Heart left ventricle (tissue), 16 donors: ENCODE results near the gene CPNE5. TPM values are rescaled to one million over a fixed set of nuclear protein-coding genes. Genes with fewer than 3 reads are reported as not detected.

ENCODE experiments used
- ATAC-seq, 4 donors: fragments of 200-7000 bp; cut with Tn5 transposase; one replicate each; pipeline ENCODE4 v1.9.1; 2020 to 2022; ENCODE audit warnings: moderate library complexity in 4 of 4, mild to moderate bottlenecking in 3 of 4, moderate number of reproducible peaks in 1 of 4
- DNase-seq, 5 donors: peaks; one replicate each; pipeline ENCODE4 v3.0.0-alpha.2; 2020
- H3K27ac ChIP-seq, 12 donors: fragments of 200-600 bp; sonication (generic) in 4 of 12; one replicate each; pipeline versions ENCODE4 v1.5.0 to v1.8.0; 2016 to 2022; ENCODE audit warnings: mild to moderate bottlenecking in 2 of 12
- H3K27me3 ChIP-seq, 9 donors: fragments of 200-600 bp; sonication (generic) in 2 of 9; one replicate each; pipeline versions ENCODE4 v1.5.1 to v1.8.0; 2016 to 2022; ENCODE audit warnings: mild to moderate bottlenecking in 3 of 9
- H3K36me3 ChIP-seq, 9 donors: fragments of 200-600 bp; sonication (generic) in 2 of 9; one replicate each; pipeline versions ENCODE4 v1.5.0 to v1.8.0; 2018 to 2022; ENCODE audit warnings: mild to moderate bottlenecking in 2 of 9
- H3K4me1 ChIP-seq, 12 donors: fragments of 200-600 bp; sonication (generic) in 4 of 12; one replicate each; pipeline versions ENCODE4 v1.5.0 to v1.8.0; 2016 to 2022; ENCODE audit warnings: mild to moderate bottlenecking in 3 of 12
- H3K4me3 ChIP-seq, 12 donors: fragments of 200-600 bp; sonication (generic) in 4 of 12; one replicate each; pipeline versions ENCODE4 v1.5.0 to v1.8.0; 2017 to 2022; ENCODE audit warnings: mild to moderate bottlenecking in 9 of 12, moderate library complexity in 4 of 12
- H3K9me3 ChIP-seq, 12 donors: fragments of 200-600 bp; sonication (generic) in 4 of 12; one replicate each; pipeline versions ENCODE4 v1.5.0 to v1.8.0; 2016 to 2022; ENCODE audit warnings: mild to moderate bottlenecking in 1 of 12
- CTCF ChIP-seq, 12 donors: fragments of 200-600 bp; sonication (generic) in 4 of 12; IDR thresholded peaks; one replicate each; pipeline versions ENCODE4 v1.5.0 to v1.8.0; 2018 to 2022; ENCODE audit warnings: antibody characterized with exemption in 12 of 12, mild to moderate bottlenecking in 5 of 12
- POLR2A ChIP-seq, 2 donors: fragments of 450-650 bp; IDR thresholded peaks; one replicate each; pipeline ENCODE4 v1.6.1; 2017; ENCODE audit warnings: antibody characterized with exemption in 2 of 2, mild to moderate bottlenecking in 2 of 2, moderate library complexity in 2 of 2
- WGBS, 4 donors: extraction: QIAGEN DNeasy Blood & Tissue Kit in 2 of 4; methylation state at CpG; one replicate each; pipeline versions ENCODE4 v1.1.5 to v1.1.7; 2013 to 2018; 5-methylcytosine and 5-hydroxymethylcytosine counted together
- intact Hi-C, 10 donors: fragments of 100-400 bp; cut with DNase I; formaldehyde crosslinking; loops; one replicate each; pipeline versions ENCODE4 v1.11.1 to v1.14.2; 2022
- polyA plus RNA-seq, 2 donors: library from polyadenylated mRNA; stranded (reverse); fragments of 200-250 nt; gene quantifications; one replicate each; pipeline ENCODE4 v1.2.3, GENCODE V29; 2013
- total RNA-seq, 9 donors: library from RNA; depleted of rRNA in 2 of 9; stranded (reverse); fragments of >200 nt in 2 of 9; fragmentation: NEBNext Ultra II Directional in 3 of 9; extraction: Animal tissue kit (Norgen Biotek cat#: 25700) in 3 of 9; gene quantifications; one replicate each; pipeline versions ENCODE4 v1.1.0 to v1.2.4, GENCODE V29; 2016 to 2023
- donor health status: ischemic (EF 13 %, LVEDD 7.1; RV severe dilation, severe dysfunction).
- donor health status: healthy with polysubstance abuse.
- donor health status: DM: no; HTN: yes; CAD: no.
- donor health status: DM: no; HTN: no; CAD: no.
- donor health status: ischemic (EF 25% LVEDD 6.9; RV normal size, moderate dysfunction).
- donor health status: ischemic (EF 25% LVEDD 5.7; RV mildly dilated, moderate dysfunction).
- donor health status: healthy.
- donor health status: DM: yes; HTN: yes; CAD: no.
- donor health status: ischemic (EF 35%, LVEDD 5.7; RV mildly dilated, moderate dysfunction).
- donor health status: nonischemic (EF 11% LVEDD 7.7; RV severe dilation, severe dysfunction).
- donor health status: DM: yes; HTN: yes; CAD: no.
- donor health status: PGD.
- donor health status: ischemic (EF 29% LVEDD 5.4; RV normal size, mild dysfunction).
- donor health status: nonischemic (EF 23%, LVEDD 6.1; RV moderate dilation, normal function).

CPNE5 gene
- total and polyA plus RNA-seq, 11 donors: 4.0 to 111 (median 13.4) TPM

- WGBS, 4 donors: 75 to 93% (median 82%) methylated on average over 1 of the region's 1 CpG
- DNase-seq (no peak), ATAC-seq (no peak)
- Histone ChIP-seq H3K4me3 (no peak overlapping the region), H3K36me3 (peaks cover 0 to 7% (median 0%) of the 10 kb centered on the region in 9 donors), H3K4me1 (no peaks in the 10 kb centered on the region), H3K27me3 (no peaks in the 10 kb centered on the region), H3K27ac (no peak overlapping the region), H3K9me3 (no peaks in the 10 kb centered on the region)
- TF ChIP-seq CTCF (IDR thresholded peaks at IDR 0.05): no peak
- TF ChIP-seq POLR2A (IDR thresholded peaks at IDR 0.05): no peak
- intact Hi-C loops: no loop called here
Measured at GRCh38 chr6:36803908-36804307, 35.3 kb downstream of the CPNE5 start.

DNA sequence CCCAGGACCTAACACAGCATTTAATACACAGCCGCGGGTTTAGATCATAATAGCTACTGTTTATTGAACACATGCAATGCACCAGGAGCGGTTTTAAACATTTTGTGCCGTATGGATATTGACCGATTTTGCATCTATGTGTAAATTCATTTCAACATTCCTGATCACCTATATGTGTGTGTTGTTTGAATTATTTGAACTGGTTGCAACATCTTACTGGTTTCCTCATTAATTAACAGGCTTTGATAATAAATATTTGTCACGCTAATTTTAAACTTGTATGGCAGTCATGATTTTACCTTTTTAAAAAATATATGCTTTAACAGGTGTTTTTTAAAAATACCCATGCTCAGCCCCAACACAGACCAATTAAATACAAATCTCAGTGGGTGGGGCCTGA is 35.8 kb downstream of the CPNE5 start:
- no peak for TF ChIP-seq CTCF (IDR thresholded peaks at IDR 0.05)
- DNase-seq: no peak
- 96 to 98% (median 97%) methylated on average over 6 of the region's 6 CpGs for WGBS, 4 donors
- intact Hi-C loops: no loop called here
- no peak for ATAC-seq
- H3K36me3 ChIP-seq: peaks cover 0 to 11% (median 0%) of the 10 kb centered on the region in 9 donors
- H3K4me3 ChIP-seq: no peak overlapping the region
- no peaks in the 10 kb centered on the region for H3K9me3 ChIP-seq
- H3K27ac ChIP-seq: no peak overlapping the region
- H3K27me3 ChIP-seq: no peaks in the 10 kb centered on the region
- H3K4me1 ChIP-seq: no peaks in the 10 kb centered on the region

DNA sequence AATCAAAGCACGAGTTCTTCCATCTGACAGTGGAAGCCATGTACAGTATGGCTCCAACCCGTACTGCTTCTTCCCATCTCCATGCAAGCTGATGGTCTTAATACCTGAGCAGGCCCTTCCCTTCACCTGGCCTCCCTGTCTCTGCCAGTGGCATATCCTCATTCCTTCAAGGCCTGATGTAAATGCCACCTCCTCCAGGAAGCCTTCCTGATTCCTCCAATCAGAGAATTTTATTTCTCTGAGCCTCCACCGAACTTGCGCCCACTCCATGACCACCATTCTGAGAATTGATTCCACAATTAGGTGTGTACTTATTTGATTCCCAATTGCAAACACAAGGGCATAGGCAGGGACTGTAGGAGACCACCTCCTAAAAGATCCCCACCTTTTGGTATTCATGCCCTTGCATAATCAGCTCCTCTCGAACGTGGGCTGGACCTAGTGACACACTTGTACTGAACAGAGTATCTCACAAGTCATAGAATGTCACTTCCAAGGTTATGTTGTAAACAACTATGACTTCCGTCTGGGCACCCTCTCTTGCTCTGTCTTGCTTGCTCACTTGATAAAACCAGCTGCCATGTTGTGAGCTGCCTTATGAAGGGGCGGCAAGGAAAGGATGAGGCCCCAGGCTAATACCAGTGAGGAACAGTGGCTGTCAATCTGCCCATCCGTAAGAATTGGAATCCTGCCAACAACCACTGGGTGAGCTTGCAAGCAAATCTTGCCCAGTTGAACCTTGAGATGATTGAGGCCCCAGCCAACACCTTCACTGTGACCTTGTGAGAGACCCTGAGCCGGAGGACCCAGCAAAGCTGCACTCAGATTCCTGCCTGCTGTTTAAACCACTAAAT is 38.8 kb downstream of the CPNE5 start:
- TF ChIP-seq POLR2A (IDR thresholded peaks at IDR 0.05) (no peak), CTCF (IDR thresholded peaks at IDR 0.05) (no peak)
- intact Hi-C loops: no loop called here
- peak; percentile 9 to 27 (median 12) for ATAC-seq
- Histone ChIP-seq H3K4me3 (no peak overlapping the region), H3K27ac (no peak overlapping the region), H3K27me3 (no peaks in the 10 kb centered on the region), H3K4me1 (no peaks in the 10 kb centered on the region), H3K9me3 (no peaks in the 10 kb centered on the region), H3K36me3 (peaks cover 0 to 17% (median 0%) of the 10 kb centered on the region in 9 donors)
- WGBS, 4 donors: 74 to 78% (median 74%) methylated on average over 10 of the region's 10 CpGs
- no peak for DNase-seq

DNA sequence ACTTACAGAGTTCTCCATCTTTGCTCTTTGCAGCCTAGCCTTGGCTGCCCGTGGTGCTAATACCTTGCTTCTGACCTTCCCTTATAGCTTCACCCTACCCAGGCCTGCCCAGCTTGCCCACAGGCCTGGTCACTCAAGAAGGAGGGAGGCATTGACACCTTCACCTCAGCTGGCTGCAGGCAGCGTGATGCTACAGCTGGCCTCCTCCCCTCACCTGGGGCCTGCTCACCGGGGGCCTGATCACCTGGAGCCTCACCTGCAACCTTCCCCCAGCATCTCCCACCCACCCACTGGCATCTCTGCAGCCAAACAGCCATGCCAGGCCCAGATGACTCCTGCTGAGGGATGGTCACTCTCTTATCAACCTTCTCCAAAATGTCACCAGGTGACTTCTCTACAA is 40.4 kb downstream of the CPNE5 start:
- ATAC-seq: no peak
- DNase-seq: no peak
- H3K4me3 ChIP-seq: no peak overlapping the region

More for the DNA sequence above, 40.4 kb downstream of the CPNE5 start:
- no peaks in the 10 kb centered on the region for H3K9me3 ChIP-seq
- TF ChIP-seq CTCF (IDR thresholded peaks at IDR 0.05) (no peak), POLR2A (IDR thresholded peaks at IDR 0.05) (no peak)
- 89 to 93% (median 92%) methylated on average over 3 of the region's 3 CpGs for WGBS, 4 donors
- H3K4me1 ChIP-seq: peaks cover 0 to 5% (median 0%) of the 10 kb centered on the region in 12 donors
- H3K27ac ChIP-seq: no peak overlapping the region
- peaks cover 0 to 17% (median 0%) of the 10 kb centered on the region in 9 donors for H3K36me3 ChIP-seq
- intact Hi-C loops: no loop called here
- H3K27me3 ChIP-seq: no peaks in the 10 kb centered on the region
